Neuron (in vitro differentiated cells): Measurements from ENCODE around the gene ITPKA.

Source experiments
- H2AFZ ChIP-seq: one replicate; pipeline ENCODE4 v1.6.1; 2013; ENCODE audit warnings: low read depth, mild to moderate bottlenecking, inconsistent platforms, low read length, moderate library complexity
- H3K27me3 ChIP-seq: one replicate; pipeline ENCODE4 v1.6.1; 2013; ENCODE audit warnings: low read length; ENCODE audit not compliant: insufficient read depth
- H3K36me3 ChIP-seq: one replicate; pipeline ENCODE4 v1.6.1; 2013; ENCODE audit warnings: low read length; ENCODE audit not compliant: insufficient read depth
- H3K4me1 ChIP-seq: one replicate; pipeline ENCODE4 v1.6.1; 2013; ENCODE audit warnings: low read length; ENCODE audit not compliant: insufficient read depth
- H3K4me3 ChIP-seq: 2 replicates; pipeline ENCODE4 v1.5.1; 2013; ENCODE audit warnings: mild to moderate bottlenecking, low read length, moderate library complexity
- H3K9me3 ChIP-seq: one replicate; pipeline ENCODE4 v1.6.1; 2013; ENCODE audit warnings: low read length

The ITPKA gene

DNA sequence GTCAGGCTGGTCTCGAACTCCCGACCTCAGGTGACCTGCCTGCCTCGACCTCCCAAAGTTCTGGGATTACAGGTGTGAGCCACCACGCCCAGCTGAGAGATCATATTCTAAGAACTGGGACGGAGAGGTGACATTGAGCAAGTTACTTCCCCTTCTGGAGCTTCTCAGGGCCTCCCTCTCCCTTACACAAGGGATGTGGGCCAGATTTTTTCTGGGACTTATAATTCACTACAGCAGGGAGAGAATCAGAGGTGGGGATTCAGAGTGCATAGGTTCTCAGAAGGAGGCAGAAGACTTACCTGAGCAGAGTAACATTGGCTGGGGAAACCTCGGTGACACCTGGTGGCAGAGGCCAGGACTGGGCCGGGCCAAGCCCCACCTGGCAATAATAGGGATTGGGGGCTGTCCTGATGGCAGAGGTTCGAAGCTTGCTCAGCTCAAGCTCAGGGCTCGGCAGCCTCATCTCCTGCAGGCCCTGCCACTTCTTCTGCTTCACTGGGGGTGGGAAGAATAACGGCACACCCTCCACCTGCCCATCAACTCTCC lies 13.2 kb downstream of the ITPKA start:
- Histone ChIP-seq H3K36me3 (no peaks in the 10 kb centered on the region), H3K4me1 (peaks cover 7% of the 10 kb centered on the region), H3K27me3 (peaks cover 81% of the 10 kb centered on the region), H3K9me3 (no peaks in the 10 kb centered on the region), H3K4me3 (no peak overlapping the region), H2AFZ (no peak overlapping the region)

DNA sequence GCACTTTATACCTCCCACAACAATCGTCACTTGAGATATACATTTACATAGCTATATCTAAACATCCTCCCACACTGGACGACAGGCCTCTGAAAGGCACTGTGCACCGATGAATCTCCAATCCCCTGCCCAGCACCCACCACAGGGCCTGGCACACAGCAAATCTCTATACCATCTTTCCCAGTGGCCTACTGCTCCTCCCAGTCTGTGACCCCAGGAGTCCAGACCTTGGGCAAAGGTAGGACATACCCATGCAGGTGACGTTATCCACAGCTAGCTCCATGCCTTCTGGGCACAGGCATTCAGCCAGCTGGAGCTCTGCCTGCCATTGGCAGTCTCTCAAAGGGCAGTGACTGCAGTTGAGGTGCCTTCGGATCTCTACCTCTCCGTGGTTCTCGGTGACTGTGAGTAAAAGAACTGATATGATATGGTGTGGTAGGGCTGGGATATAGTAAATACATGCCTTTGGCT lies 14.2 kb downstream of the ITPKA start:
- peaks cover 12% of the 10 kb centered on the region for H3K4me1 ChIP-seq
- H3K36me3 ChIP-seq: no peaks in the 10 kb centered on the region
- no peak overlapping the region for H2AFZ ChIP-seq
- no peaks in the 10 kb centered on the region for H3K9me3 ChIP-seq
- H3K4me3 ChIP-seq: no peak overlapping the region
- H3K27me3 ChIP-seq: peaks cover 82% of the 10 kb centered on the region

DNA sequence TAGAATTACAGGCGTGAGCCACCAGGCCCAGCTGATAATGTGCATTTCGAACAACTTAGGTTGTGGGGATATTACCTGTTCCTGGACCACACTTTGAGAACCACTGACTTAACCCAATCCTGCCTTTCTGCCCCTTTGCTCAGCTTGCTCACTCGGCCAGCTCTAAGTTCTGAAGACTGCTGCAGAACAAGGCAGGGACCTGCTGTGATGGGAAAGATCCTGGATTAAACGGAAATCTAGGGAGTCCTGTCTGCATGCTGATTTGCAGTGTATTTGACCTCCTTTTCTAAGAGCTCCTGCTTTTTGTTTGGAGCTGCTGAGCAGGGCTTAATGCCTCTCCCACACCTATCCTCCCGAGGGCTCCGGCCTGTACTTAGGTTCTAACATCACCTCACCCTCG lies 17.1 kb downstream of the ITPKA start:
- H3K4me3 ChIP-seq: no peak overlapping the region
- H3K36me3 ChIP-seq: no peaks in the 10 kb centered on the region
- H3K27me3 ChIP-seq: peaks cover 68% of the 10 kb centered on the region
- H2AFZ ChIP-seq: no peak overlapping the region
- H3K4me1 ChIP-seq: peaks cover 12% of the 10 kb centered on the region
- peaks cover 3% of the 10 kb centered on the region for H3K9me3 ChIP-seq

DNA sequence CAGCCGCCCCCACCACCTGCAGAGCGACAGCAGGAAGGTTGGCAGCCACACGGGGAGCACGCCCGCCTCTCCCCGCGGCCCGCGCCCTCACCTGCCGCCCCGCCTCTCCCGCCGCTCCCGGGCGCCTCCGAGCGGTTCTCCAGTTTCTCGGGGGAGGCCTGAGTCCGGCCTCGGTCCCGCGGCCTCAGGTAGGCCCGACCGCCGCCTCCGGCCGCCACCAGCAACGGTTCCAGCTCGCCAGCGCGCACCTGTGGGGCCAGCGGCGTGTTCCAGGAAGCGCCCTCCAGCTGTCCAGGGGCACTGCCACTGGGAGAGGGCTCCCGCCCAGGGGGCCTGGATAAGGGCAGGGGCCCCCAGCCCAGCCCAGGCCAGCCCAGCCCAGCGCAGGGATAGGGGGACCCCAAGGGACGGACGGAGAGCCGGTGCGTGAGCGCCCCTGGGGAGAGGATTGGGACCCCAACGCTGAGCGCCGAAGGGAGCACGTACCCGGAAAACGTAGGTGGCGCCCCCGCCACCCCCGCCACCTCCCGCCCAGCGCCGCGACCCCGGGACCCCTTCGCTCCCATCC lies 17.7 kb downstream of the ITPKA start:
- peaks cover 64% of the 10 kb centered on the region for H3K27me3 ChIP-seq
- no peak overlapping the region for H3K4me3 ChIP-seq
- no peaks in the 10 kb centered on the region for H3K36me3 ChIP-seq
- H2AFZ ChIP-seq: no peak overlapping the region
- H3K4me1 ChIP-seq: peaks cover 12% of the 10 kb centered on the region
- peaks cover 3% of the 10 kb centered on the region for H3K9me3 ChIP-seq

DNA sequence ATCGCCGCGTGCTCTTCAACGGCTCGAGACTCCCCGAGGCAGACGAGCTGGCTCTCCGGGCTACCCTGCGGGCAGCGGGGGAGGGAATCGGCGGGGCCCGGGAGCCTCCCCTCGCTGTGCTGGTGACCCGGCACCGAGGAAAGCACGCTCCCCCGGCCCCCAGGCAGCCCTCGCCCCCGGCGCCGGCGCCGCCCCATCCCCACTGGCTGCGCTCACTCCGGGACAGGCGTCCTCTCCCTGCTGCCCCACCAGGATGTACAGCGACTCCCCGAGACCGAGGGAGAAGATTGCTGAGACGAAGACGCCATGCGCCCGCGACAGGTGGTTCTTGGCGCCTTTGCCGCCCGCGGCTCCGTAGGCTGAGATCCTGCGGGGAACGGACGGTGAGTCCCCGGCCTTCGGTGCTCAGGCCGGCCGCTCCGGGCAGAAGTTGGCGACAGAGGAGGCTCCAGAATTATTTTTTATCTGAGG lies 18.3 kb downstream of the ITPKA start:
- no peak overlapping the region for H2AFZ ChIP-seq
- no peak overlapping the region for H3K4me3 ChIP-seq
- no peaks in the 10 kb centered on the region for H3K36me3 ChIP-seq
- H3K9me3 ChIP-seq: peaks cover 3% of the 10 kb centered on the region
- H3K4me1 ChIP-seq: peaks cover 12% of the 10 kb centered on the region
- H3K27me3 ChIP-seq: peaks cover 61% of the 10 kb centered on the region

DNA sequence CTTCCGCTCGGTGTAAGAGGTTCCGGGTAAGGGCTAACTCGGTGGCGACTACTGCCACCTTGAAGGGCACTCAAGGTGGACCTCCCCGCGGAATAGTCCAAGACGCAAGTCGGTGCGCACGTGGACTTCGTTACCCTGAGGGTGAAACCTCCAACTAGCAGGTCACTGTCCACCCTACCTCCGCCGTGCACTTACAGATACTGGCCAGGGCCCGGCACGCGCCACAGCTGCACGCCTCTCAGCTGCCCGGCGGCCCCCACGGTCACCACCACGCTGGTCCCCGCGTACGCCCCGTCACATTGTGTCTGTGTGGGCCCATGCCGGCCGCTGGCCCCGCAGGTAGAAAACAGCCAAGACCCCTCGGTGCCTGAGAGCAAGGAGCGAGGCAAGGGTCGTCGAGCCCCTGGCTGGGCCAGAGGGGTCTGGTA lies 18.9 kb downstream of the ITPKA start:
- H3K4me3 ChIP-seq: no peak overlapping the region
- peaks cover 55% of the 10 kb centered on the region for H3K27me3 ChIP-seq
- H3K9me3 ChIP-seq: peaks cover 3% of the 10 kb centered on the region
- H3K36me3 ChIP-seq: peaks cover under 1% of the 10 kb centered on the region
- peaks cover 12% of the 10 kb centered on the region for H3K4me1 ChIP-seq
- H2AFZ ChIP-seq: no peak overlapping the region

DNA sequence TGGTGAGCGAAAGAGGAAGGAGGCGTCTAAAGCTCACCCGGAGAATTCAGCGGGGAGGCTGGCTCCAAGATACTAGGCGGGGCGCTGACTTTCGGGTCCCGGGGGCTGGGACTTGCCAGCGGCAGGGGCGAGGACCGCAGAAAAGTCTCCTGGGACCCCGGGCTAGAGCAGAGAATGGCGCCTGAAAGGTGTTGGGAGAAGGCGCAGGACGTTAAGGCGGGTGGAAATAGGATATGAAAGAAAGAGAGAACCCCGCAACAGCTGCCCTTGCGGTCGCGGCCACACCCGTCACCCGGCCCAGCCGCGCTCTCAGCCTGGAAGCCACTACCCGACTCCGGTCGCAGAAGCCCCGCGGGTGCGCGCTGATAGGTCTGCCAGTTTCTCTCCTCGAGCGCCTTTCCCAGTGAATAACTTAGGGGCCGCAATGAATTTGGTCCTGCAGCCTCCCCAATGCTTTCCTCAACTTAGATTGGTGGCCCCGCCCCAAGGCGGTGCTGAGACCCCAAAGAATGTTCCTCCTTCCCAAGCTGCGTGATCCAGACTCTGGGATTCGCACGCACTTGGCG lies 19.3 kb downstream of the ITPKA start:
- Histone ChIP-seq H3K27me3 (peaks cover 51% of the 10 kb centered on the region), H3K4me1 (peaks cover 12% of the 10 kb centered on the region), H3K9me3 (peaks cover 3% of the 10 kb centered on the region), H3K36me3 (peaks cover 4% of the 10 kb centered on the region), H3K4me3 (no peak overlapping the region), H2AFZ (no peak overlapping the region)

DNA sequence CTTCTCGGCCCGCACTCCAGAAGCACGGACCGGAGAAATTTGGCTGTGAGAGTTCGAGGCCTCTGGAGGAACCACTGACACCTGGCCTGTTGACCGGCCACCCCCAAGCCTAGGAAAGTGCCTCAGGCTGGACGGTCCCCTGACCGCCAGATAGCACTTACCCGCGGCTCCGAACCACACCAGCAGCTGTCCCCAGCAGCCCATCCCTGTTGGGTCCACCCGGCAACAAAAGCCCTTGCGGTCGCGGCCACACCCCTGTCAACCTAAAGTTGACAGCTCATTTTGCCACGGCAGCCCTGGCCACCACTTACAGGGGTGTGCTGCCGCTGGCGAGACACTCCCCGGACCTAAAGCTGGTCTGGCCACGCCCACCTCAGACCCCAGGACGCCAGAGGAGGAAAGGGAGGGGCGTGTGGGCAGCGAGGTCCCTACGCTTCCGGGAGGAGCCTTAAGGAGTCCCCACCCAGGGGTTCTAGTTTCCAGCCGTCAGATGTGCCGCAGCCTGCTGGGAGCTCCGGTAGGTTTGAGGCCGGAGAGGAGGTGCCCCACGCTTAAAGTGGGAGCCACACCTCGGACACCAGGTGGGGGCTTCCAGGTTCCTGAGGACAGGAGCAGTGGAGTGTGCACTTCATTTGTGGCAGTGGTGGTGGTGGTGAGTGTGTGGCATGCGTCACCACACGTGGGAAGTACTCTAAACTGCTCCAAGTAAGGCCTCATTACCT lies 20.0 kb downstream of the ITPKA start, which contains the start of gene LTK:
Gene LTK, minus strand, starts transcription at position 322 of the 722 bp plus-strand sequence. Its CDS starts 118 bp downstream, at position 204.
- Histone ChIP-seq H3K4me3 (no peak within 1 kb of the TSS), H3K4me1 (peaks cover 12% of the 10 kb centered on the region), H3K9me3 (peaks cover 3% of the 10 kb centered on the region), H3K36me3 (peaks cover 7% of the 10 kb centered on the region), H3K27me3 (peaks cover 47% of the 10 kb centered on the region), H2AFZ (no peak within 1 kb of the TSS)

DNA sequence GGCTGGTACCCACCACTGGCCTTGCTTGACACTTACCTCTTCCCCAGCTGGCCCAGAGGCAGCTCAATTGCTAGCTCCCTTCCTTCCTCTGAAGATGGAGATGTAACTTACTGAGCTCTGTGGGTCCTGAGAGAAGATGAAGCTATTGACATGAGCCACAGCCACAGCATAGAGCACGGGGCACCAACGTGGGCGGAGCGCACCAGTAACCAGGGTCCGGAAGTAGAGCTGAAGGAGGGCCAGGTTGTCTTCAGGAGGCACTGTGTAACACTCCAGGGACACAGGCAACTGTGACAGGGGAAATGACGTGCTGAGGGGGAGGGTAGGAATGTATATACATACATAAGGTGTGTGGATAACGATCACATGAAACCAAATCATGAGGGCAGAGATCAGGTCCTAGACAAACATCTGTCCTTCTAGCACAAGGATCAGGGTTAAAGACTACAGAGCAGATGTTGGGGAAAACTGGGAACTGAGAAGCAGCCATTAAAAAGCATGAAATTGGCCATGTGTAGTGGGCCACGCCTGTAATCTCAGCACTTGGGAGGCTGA lies 24.3 kb downstream of the ITPKA start:
- peaks cover 25% of the 10 kb centered on the region for H3K36me3 ChIP-seq
- H3K9me3 ChIP-seq: peaks cover 3% of the 10 kb centered on the region
- no peak overlapping the region for H3K4me3 ChIP-seq
- H2AFZ ChIP-seq: no peak overlapping the region
- H3K4me1 ChIP-seq: no peaks in the 10 kb centered on the region
- H3K27me3 ChIP-seq: peaks cover 12% of the 10 kb centered on the region

DNA sequence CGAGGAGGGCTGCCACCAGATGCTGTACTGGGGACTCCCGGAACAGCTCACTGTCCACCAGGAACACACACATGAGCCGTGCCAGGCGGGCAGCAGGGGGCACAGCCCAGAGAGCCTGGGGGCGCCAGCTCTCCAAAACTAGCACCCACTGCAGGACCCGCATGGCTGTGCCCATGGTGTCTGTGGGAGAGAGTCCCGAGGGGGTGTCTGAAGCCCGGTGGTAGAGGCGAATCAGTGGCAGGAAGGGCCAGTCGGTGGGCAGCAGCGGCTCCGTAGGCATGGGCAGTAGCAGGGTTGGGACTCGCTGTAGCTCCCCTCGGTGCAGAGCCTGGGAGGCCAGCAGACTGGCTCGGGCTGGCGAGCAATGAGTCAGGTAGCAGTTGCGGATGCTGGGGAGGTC lies 27.0 kb downstream of the ITPKA start:
- no peak overlapping the region for H2AFZ ChIP-seq
- H3K36me3 ChIP-seq: peaks cover 38% of the 10 kb centered on the region
- no peak overlapping the region for H3K4me3 ChIP-seq
- no peaks in the 10 kb centered on the region for H3K4me1 ChIP-seq
- H3K27me3 ChIP-seq: no peaks in the 10 kb centered on the region
- no peaks in the 10 kb centered on the region for H3K9me3 ChIP-seq

DNA sequence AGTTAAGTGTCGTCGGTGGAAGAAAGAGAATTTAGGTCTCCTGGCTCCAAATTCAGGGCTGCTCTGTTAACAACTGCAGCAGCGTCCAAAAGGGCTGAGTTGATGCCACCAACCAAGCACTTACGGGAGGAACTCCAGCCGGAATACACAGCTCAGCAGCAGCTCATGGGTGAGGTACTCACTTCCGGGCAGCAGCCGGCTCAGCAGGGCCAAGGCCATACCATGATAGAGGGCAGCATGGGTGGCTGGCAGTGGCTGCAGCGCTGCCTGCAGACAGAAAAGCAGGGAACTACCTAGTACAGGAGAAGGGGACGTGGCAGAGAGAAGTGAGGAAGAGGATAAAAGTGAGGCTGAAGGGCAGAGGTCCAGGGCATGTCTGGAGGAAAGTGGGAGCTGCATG lies 27.9 kb downstream of the ITPKA start:
- Histone ChIP-seq H3K27me3 (no peaks in the 10 kb centered on the region), H3K36me3 (peaks cover 44% of the 10 kb centered on the region), H3K9me3 (no peaks in the 10 kb centered on the region), H2AFZ (no peak overlapping the region), H3K4me1 (no peaks in the 10 kb centered on the region), H3K4me3 (no peak overlapping the region)

DNA sequence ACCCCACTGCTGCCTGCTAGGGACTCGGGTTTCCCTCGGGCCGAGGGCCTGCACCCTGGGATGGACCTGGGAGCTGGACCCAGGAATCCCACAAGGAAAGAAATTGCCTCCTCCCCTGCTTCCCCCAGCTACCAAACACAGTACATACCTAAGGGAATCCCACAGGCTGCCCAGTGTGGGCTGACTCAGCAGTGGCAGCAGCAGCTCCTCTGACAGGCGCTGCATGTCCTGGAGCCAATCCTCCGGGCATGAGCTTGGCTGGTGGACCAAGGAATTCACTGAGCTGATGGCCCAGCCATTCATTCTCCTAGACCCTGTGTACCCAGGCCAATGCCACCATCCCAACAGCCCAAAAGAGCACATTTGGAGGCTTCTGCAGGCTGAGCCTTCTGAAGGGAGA lies 29.4 kb downstream of the ITPKA start:
- peaks cover 53% of the 10 kb centered on the region for H3K36me3 ChIP-seq
- H3K4me1 ChIP-seq: no peaks in the 10 kb centered on the region
- no peaks in the 10 kb centered on the region for H3K9me3 ChIP-seq
- no peak overlapping the region for H3K4me3 ChIP-seq
- H3K27me3 ChIP-seq: no peaks in the 10 kb centered on the region
- H2AFZ ChIP-seq: no peak overlapping the region
